Upper lobe of left lung (tissue), 4 donors: Measurements from ENCODE around the gene UACA.

ENCODE experiments used
- EP300 ChIP-seq, 4 donors: sonication (generic); formaldehyde crosslinking; IDR thresholded peaks; one replicate each; pipeline ENCODE4 v1.5.1; 2017; ENCODE audit warnings: antibody characterized with exemption in 4 of 4, control low read depth in 2 of 4
- POLR2AphosphoS5 ChIP-seq, 2 donors: sonication (generic); formaldehyde crosslinking; IDR thresholded peaks; one replicate each; pipeline ENCODE4 v1.5.1; 2017; ENCODE audit warnings: antibody characterized with exemption in 2 of 2

- TF ChIP-seq EP300 (IDR thresholded peaks at IDR 0.05) (no peak), POLR2AphosphoS5 (IDR thresholded peaks at IDR 0.05) (no peak)
These were observed 152.1 kb downstream of the UACA start for GRCh38 chr15:70611286-70611685.
